ENCODE results near the gene CD99.

- TF ChIP-seq CTCF (IDR thresholded peaks at IDR 0.05): no peak
- no peak for TF ChIP-seq PBX3 (IDR thresholded peaks at IDR 0.05)
- no peak for TF ChIP-seq EP300 (IDR thresholded peaks at IDR 0.05; ENCODE audit: borderline replicate concordance in 1 of 2, low read depth in 1 of 2, low read length in 1 of 2)
- TF ChIP-seq MXI1 (IDR thresholded peaks at IDR 0.05; ENCODE audit: low read depth, low read length): no peak
- TF ChIP-seq NFIC (IDR thresholded peaks at IDR 0.05; ENCODE audit: borderline replicate concordance): no peak
- no peak for TF ChIP-seq NRF1 (IDR thresholded peaks at IDR 0.05; ENCODE audit: low read depth, low read length)
Measured at GRCh38 chrX:2723286-2723879, 32.3 kb downstream of the CD99 start.
